Measurements from ENCODE around the gene HS3ST4. TPM values are rescaled to one million over a fixed set of nuclear protein-coding genes. Genes with fewer than 3 reads are reported as not detected.

HS3ST4 gene
- total RNA-seq, 1 experiment from 2014 or later, result not detected

GRCh38 chr16:25905810-25906209, 214.1 kb downstream of the HS3ST4 start:
- Histone ChIP-seq H3K27me3 (ENCODE audit: control insufficient read depth, insufficient read depth, low read length) (no peaks in the 10 kb centered on the region), H3K4me3 (ENCODE audit: low read depth in 2 of 2, low read length in 2 of 2) (no peak overlapping the region), H3K36me3 (ENCODE audit: control insufficient read depth, insufficient read depth, low read length) (no peaks in the 10 kb centered on the region), H3K9me3 (ENCODE audit: control insufficient read depth, insufficient read depth, low read depth, low read length) (no peaks in the 10 kb centered on the region), H3K27ac (ENCODE audit: low read length) (no peak overlapping the region), H3K4me1 (ENCODE audit: control insufficient read depth, insufficient read depth, low read length) (no peaks in the 10 kb centered on the region)
- in situ Hi-C loops (cut with HindIII; ENCODE audit: low pct_unique_long_range_greater_than_20kb, low sequenced_read_pairs) (no loop called here), intact Hi-C loops (cut with micrococcal nuclease; ENCODE audit: unreplicated experiment) (no loop called here)
- BruUV-seq (replicated peaks), result no TSS peak
- ChIA-PET CTCF (no interaction called here), POLR2A (no interaction called here)
- ATAC-seq (no peak), DNase-seq (ENCODE audit: low read depth, low spot score) (no peak)
- no peak for TF ChIP-seq POLR2AphosphoS5 (IDR thresholded peaks at IDR 0.05; ENCODE audit: low read depth, low read length)
- no peak for TF ChIP-seq REST (IDR thresholded peaks at IDR 0.05; ENCODE audit: insufficient read depth in 1 of 2, low read depth in 2 of 2, low read length in 1 of 2)
- no peak for TF ChIP-seq SIN3A (IDR thresholded peaks at IDR 0.05; ENCODE audit: borderline replicate concordance, insufficient read depth, low read depth, low read length)
- no peak for TF ChIP-seq TCF7L2 (IDR thresholded peaks at IDR 0.05; ENCODE audit: low read depth, low read length)
- TF ChIP-seq, protein P1, sequence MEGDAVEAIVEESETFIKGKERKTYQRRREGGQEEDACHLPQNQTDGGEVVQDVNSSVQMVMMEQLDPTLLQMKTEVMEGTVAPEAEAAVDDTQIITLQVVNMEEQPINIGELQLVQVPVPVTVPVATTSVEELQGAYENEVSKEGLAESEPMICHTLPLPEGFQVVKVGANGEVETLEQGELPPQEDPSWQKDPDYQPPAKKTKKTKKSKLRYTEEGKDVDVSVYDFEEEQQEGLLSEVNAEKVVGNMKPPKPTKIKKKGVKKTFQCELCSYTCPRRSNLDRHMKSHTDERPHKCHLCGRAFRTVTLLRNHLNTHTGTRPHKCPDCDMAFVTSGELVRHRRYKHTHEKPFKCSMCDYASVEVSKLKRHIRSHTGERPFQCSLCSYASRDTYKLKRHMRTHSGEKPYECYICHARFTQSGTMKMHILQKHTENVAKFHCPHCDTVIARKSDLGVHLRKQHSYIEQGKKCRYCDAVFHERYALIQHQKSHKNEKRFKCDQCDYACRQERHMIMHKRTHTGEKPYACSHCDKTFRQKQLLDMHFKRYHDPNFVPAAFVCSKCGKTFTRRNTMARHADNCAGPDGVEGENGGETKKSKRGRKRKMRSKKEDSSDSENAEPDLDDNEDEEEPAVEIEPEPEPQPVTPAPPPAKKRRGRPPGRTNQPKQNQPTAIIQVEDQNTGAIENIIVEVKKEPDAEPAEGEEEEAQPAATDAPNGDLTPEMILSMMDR (IDR thresholded peaks at IDR 0.05), result no peak

GRCh38 chr16:25910971-25911370, 219.2 kb downstream of the HS3ST4 start:
- DNase-seq (ENCODE audit: low read depth, low spot score), result no peak
- Histone ChIP-seq H3K9me3 (ENCODE audit: control insufficient read depth, insufficient read depth, low read depth, low read length) (no peaks in the 10 kb centered on the region), H3K27me3 (ENCODE audit: control insufficient read depth, insufficient read depth, low read length) (no peaks in the 10 kb centered on the region), H3K36me3 (ENCODE audit: control insufficient read depth, insufficient read depth, low read length) (no peaks in the 10 kb centered on the region), H3K4me3 (ENCODE audit: low read depth in 2 of 2, low read length in 2 of 2) (no peak overlapping the region), H3K27ac (ENCODE audit: low read length) (no peak overlapping the region), H3K4me1 (ENCODE audit: control insufficient read depth, insufficient read depth, low read length) (no peaks in the 10 kb centered on the region)
- CTCF ChIA-PET, result no interaction called here
- no peak for ATAC-seq
- POLR2A ChIA-PET, result no interaction called here
- in situ Hi-C loops (cut with HindIII; ENCODE audit: low pct_unique_long_range_greater_than_20kb, low sequenced_read_pairs) (no loop called here), intact Hi-C loops (cut with micrococcal nuclease; ENCODE audit: unreplicated experiment) (no loop called here)
- BruUV-seq (replicated peaks), result no TSS peak
- TF ChIP-seq, protein P1 (IDR thresholded peaks at IDR 0.05), result no peak
- TF ChIP-seq SIN3A (IDR thresholded peaks at IDR 0.05; ENCODE audit: borderline replicate concordance, insufficient read depth, low read depth, low read length), result no peak
- no peak for TF ChIP-seq POLR2AphosphoS5 (IDR thresholded peaks at IDR 0.05; ENCODE audit: low read depth, low read length)
- no peak for TF ChIP-seq TCF7L2 (IDR thresholded peaks at IDR 0.05; ENCODE audit: low read depth, low read length)
- no peak for TF ChIP-seq REST (IDR thresholded peaks at IDR 0.05; ENCODE audit: insufficient read depth in 1 of 2, low read depth in 2 of 2, low read length in 1 of 2)

All from Panc1 (cell line).